Fibroblast of lung (primary cell): ENCODE results near the gene ECT2. TPM values are rescaled to one million over a fixed set of nuclear protein-coding genes. Genes with fewer than 3 reads are reported as not detected.
A peak's percentile ranks its signal among the peaks of the same experiment; 100 is the strongest.
"Not testable (repeated sequence)": the region's sequence is repeated elsewhere in the genome, so short reads cannot be mapped to it uniquely, and the experiment has no call there.

Experiments used
- DNase-seq, 2 donors: peaks; one replicate each; pipeline versions ENCODE4 v3.0.0 to v3.0.0-alpha.2; 2010; ENCODE audit warnings: low read depth in 2 of 2
- H2AFZ ChIP-seq: 2 replicates; pipeline ENCODE4 v1.5.1; 2012; ENCODE audit warnings: low read length, control low read depth, inconsistent platforms
- H3K27ac ChIP-seq: 2 replicates; pipeline ENCODE4 v1.5.1; 2011; ENCODE audit warnings: low read length, control low read depth; ENCODE audit not compliant: insufficient read depth
- H3K27me3 ChIP-seq: 2 replicates; pipeline ENCODE4 v1.5.1; 2011; ENCODE audit warnings: mild to moderate bottlenecking, low read length; ENCODE audit not compliant: control insufficient read depth, insufficient read depth
- H3K36me3 ChIP-seq: 2 replicates; pipeline ENCODE4 v1.5.1; 2011; ENCODE audit warnings: low read length; ENCODE audit not compliant: control insufficient read depth, insufficient read depth
- H3K4me1 ChIP-seq: 2 replicates; pipeline ENCODE4 v1.5.1; 2011; ENCODE audit warnings: low read length; ENCODE audit not compliant: control insufficient read depth, insufficient read depth; ENCODE audit errors: extremely low read depth
- H3K4me2 ChIP-seq: 2 replicates; pipeline ENCODE4 v1.5.1; 2011; ENCODE audit warnings: low read length, control low read depth; ENCODE audit not compliant: insufficient read depth; ENCODE audit errors: extremely low read depth
- H3K4me3 ChIP-seq, 4 experiments: fragments of 200-600 bp in 1 of 4; sonication (generic) in 1 of 4; replicated peaks in 1 of 4; 2 replicates each; pipeline ENCODE4 v1.5.1; 2011 to 2016; ENCODE audit warnings: low read length in 4 of 4, low read depth in 3 of 4, mild to moderate bottlenecking in 3 of 4, control low read depth in 2 of 4, inconsistent platforms in 1 of 4, mixed read lengths in 1 of 4; ENCODE audit not compliant: insufficient read depth in 1 of 4; ENCODE audit errors: control extremely low read depth in 1 of 4
- H3K79me2 ChIP-seq: 2 replicates; pipeline ENCODE4 v1.5.1; 2012; ENCODE audit warnings: mild to moderate bottlenecking, low read length, inconsistent platforms; ENCODE audit not compliant: control insufficient read depth, insufficient read depth
- H3K9ac ChIP-seq: 2 replicates; pipeline ENCODE4 v1.5.1; 2011; ENCODE audit warnings: mild to moderate bottlenecking, low read length, control low read depth; ENCODE audit not compliant: insufficient read depth
- H3K9me3 ChIP-seq: 2 replicates; pipeline ENCODE4 v1.5.1; 2012; ENCODE audit warnings: low read depth, low read length; ENCODE audit not compliant: control insufficient read depth, insufficient read depth
- H4K20me1 ChIP-seq: 2 replicates; pipeline ENCODE4 v1.5.1; 2011; ENCODE audit warnings: low read length; ENCODE audit not compliant: control insufficient read depth, insufficient read depth; ENCODE audit errors: extremely low read depth
- EZH2 ChIP-seq: IDR thresholded peaks from 2 replicates; pipeline ENCODE4 v1.5.1; 2012; ENCODE audit warnings: low read length, control low read depth, mild to moderate bottlenecking; ENCODE audit errors: missing control alignments
- polyA plus RNA-seq, 2 donors: library from polyadenylated mRNA; depleted of rRNA in 1 of 2; stranded (reverse) in 1 of 2; unstranded in 1 of 2; fragments of >200 nt; gene quantifications; 2 replicates each; pipeline ENCODE4 v1.2.1, GENCODE V29; 2011 to 2012; ENCODE audit warnings: missing spikeins in 1 of 2
- total RNA-seq: library from RNA; depleted of rRNA; stranded (reverse); fragments of >200 nt; gene quantifications from 2 replicates; pipeline ENCODE4 v1.2.1, GENCODE V29; 2014
- TF ChIP-seq, protein P1 (sequence below), 2 donors: IDR thresholded peaks in 1 of 2; conservative IDR thresholded peaks in 1 of 2; 1 replicate in 1 of 2; 2 replicates in 1 of 2; pipeline ENCODE4 v1.5.1; 2011 to 2012; ENCODE audit warnings: low read length in 2 of 2, control low read depth in 1 of 2, inconsistent platforms in 1 of 2, low read depth in 1 of 2, mild to moderate bottlenecking in 1 of 2

Gene ECT2
- total and polyA plus RNA-seq, 2 donors (not counting 1 experiment from before 2014, with no cell fraction given), result 20.5 to 34.5 TPM

GRCh38 chr3:172751175-172751704 lies 714 bp downstream of the ECT2 start:
- Histone ChIP-seq H3K4me3 (peak overlapping the region; percentile 77 to 94 (median 88)), H3K9me3 (no peaks in the 10 kb centered on the region), H3K79me2 (peaks cover 52% of the 10 kb centered on the region), H3K9ac (peak overlapping the region; percentile 91), H3K4me1 (peaks cover 13% of the 10 kb centered on the region), H3K4me2 (peak overlapping the region; percentile 74), H3K27ac (peak overlapping the region; percentile 98), H4K20me1 (no peaks in the 10 kb centered on the region), H3K36me3 (peaks cover 1% of the 10 kb centered on the region), H2AFZ (peak overlapping the region; percentile 77), H3K27me3 (no peaks in the 10 kb centered on the region)
- peak in 1 of 2 donors; percentile 34 for DNase-seq
- TF ChIP-seq, protein P1, sequence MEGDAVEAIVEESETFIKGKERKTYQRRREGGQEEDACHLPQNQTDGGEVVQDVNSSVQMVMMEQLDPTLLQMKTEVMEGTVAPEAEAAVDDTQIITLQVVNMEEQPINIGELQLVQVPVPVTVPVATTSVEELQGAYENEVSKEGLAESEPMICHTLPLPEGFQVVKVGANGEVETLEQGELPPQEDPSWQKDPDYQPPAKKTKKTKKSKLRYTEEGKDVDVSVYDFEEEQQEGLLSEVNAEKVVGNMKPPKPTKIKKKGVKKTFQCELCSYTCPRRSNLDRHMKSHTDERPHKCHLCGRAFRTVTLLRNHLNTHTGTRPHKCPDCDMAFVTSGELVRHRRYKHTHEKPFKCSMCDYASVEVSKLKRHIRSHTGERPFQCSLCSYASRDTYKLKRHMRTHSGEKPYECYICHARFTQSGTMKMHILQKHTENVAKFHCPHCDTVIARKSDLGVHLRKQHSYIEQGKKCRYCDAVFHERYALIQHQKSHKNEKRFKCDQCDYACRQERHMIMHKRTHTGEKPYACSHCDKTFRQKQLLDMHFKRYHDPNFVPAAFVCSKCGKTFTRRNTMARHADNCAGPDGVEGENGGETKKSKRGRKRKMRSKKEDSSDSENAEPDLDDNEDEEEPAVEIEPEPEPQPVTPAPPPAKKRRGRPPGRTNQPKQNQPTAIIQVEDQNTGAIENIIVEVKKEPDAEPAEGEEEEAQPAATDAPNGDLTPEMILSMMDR (conservative IDR thresholded peaks at IDR 0.05 in 1 of 2, IDR thresholded peaks at IDR 0.05 in 1 of 2; ENCODE audit: low read depth in 1 of 2, low read length in 2 of 2), result no peak
- TF ChIP-seq EZH2, result no peak

- H3K79me2 ChIP-seq, result peaks cover 55% of the 10 kb centered on the region
- no peaks in the 10 kb centered on the region for H3K27me3 ChIP-seq
- TF ChIP-seq, protein P1 (conservative IDR thresholded peaks at IDR 0.05 in 1 of 2, IDR thresholded peaks at IDR 0.05 in 1 of 2; ENCODE audit: low read depth in 1 of 2, low read length in 2 of 2), result no peak
- TF ChIP-seq EZH2, result no peak
- H3K27ac ChIP-seq, result no peak overlapping the region
- H3K4me2 ChIP-seq, result peak overlapping the region; percentile 54
- H3K36me3 ChIP-seq, result peaks cover 1% of the 10 kb centered on the region
- H3K9me3 ChIP-seq, result no peaks in the 10 kb centered on the region
- no peak overlapping the region for H3K4me3 ChIP-seq
- H3K4me1 ChIP-seq, result peaks cover 11% of the 10 kb centered on the region
- H3K9ac ChIP-seq, result no peak overlapping the region
- no peak overlapping the region for H2AFZ ChIP-seq
- H4K20me1 ChIP-seq, result no peaks in the 10 kb centered on the region
- DNase-seq, result no peak
These were observed 2.1 kb downstream of the ECT2 start for GRCh38 chr3:172752651-172753050.

DNA sequence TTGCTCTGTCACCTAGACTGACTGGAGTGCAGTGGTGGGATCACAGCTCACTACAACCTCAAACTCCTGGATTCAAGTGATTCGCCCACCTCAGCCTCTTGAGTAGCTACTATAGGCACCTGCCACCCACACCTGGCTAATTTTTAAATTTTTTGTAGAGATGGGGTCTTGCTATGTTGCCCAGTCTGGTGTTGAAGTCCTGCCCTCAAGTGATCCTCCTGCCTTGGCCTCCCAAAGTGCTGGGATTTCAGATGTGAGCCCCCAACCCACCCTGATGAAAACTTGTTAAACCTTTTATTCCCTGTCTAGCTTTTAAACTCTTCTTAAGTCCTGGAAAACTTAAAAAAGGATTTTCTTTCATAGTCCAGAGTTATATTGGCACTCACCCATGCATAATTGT lies 2.6 kb downstream of the ECT2 start:
- no peaks in the 10 kb centered on the region for H4K20me1 ChIP-seq
- no peak overlapping the region for H3K9ac ChIP-seq
- H2AFZ ChIP-seq, result no peak overlapping the region
- peaks cover 1% of the 10 kb centered on the region for H3K36me3 ChIP-seq
- H3K9me3 ChIP-seq, result no peaks in the 10 kb centered on the region
- H3K27ac ChIP-seq, result no peak overlapping the region
- TF ChIP-seq EZH2, result no peak
- TF ChIP-seq, protein P1 (conservative IDR thresholded peaks at IDR 0.05 in 1 of 2, IDR thresholded peaks at IDR 0.05 in 1 of 2; ENCODE audit: low read depth in 1 of 2, low read length in 2 of 2), result no peak
- H3K4me1 ChIP-seq, result peaks cover 11% of the 10 kb centered on the region
- no peak for DNase-seq
- H3K4me3 ChIP-seq, result no peak overlapping the region
- H3K27me3 ChIP-seq, result no peaks in the 10 kb centered on the region
- peaks cover 55% of the 10 kb centered on the region for H3K79me2 ChIP-seq
- no peak overlapping the region for H3K4me2 ChIP-seq

- DNase-seq, result peak in 1 of 2 donors; percentile 33
- peak overlapping the region; percentile 10 for H3K27ac ChIP-seq
- not testable (repeated sequence) for H3K36me3 ChIP-seq
These were observed 9.9 kb downstream of the ECT2 start for GRCh38 chr3:172760416-172760815.

More at GRCh38 chr3:172760416-172760815, 9.9 kb downstream of the ECT2 start:
- not testable (repeated sequence) for H3K4me3 ChIP-seq, H3K4me1 ChIP-seq, H3K4me2 ChIP-seq, H2AFZ ChIP-seq, H3K79me2 ChIP-seq, H3K9me3 ChIP-seq, H3K9ac ChIP-seq, H4K20me1 ChIP-seq, H3K27me3 ChIP-seq
